HG02943 (cell line): ENCODE results near the gene RBFOX2.

ENCODE experiments used
- ATAC-seq: cut with Tn5 transposase; IDR thresholded peaks from one replicate; pipeline ENCODE4 v1.9.1; 2021; ENCODE audit warnings: mild to moderate bottlenecking, low read depth, moderate library complexity; ENCODE audit not compliant: unreplicated experiment

Gene RBFOX2

DNA sequence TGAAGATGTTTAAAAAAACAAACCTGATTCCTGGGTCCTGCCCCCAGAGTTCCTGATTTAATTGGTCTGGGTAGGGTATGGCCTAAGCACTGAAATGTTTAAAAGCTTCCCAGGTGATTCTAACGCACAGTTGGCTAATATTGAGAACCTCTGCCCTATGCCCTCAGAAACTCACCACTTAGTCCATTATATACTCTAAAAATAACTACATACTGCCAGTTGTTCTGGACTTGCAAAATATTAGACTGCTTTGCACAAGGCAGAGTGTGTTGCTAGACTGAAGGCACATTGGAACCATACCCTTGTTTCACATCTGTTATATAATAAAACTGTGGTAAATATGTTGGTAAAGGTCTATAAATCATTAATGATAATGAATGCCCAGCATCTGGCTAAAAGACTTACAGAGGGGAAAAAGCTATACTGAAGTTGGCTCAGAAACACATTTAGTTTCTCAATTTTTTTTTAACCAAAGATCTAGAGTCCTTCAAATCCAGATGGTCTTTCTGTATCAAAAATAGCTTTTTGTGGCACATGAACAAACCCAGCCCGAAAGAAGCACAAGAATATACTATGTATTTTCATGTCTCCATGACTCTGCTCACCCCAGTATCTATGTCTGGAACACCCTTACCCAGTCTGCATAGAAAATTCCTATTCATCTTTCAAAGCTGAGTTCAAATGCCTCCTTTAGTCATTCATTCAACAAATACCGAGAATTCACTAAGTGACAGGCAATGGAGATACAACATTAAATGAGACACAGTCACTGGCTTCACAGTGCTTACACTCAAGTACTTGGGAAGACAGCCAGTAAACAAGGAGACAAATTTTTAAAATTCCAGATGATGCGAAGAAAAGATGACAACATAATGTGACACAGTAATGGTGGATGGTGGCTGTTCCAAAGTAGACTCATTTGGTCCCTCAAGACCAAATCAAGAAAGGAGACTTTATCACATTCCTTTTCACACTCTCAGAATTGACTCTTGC is 44.1 kb downstream of the RBFOX2 start:
- no peak for ATAC-seq

- no peak for ATAC-seq
These were observed 46.7 kb downstream of the RBFOX2 start for GRCh38 chr22:35981900-35982299.

DNA sequence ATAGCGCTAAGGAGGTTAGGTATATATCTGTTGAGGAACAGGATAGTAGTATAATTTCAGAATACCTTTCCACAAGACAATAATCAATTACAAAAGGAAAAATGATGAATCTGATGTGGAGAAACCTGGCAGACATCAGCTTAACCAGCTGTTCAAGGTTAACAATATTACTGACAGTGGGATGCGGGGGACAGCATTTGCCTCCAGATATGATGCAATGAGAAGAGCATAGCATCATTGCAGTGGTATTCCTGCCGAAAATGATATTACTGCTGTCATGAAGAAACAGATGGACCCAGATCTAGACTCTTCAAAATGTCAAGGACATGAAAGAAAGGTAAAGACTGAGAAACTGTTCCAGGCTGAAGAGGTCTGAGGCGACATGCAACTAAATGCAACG is 49.7 kb downstream of the RBFOX2 start:
- no peak for ATAC-seq

GRCh38 chr22:35978201-35978600 is 50.4 kb downstream of the RBFOX2 start:
- no peak for ATAC-seq

DNA sequence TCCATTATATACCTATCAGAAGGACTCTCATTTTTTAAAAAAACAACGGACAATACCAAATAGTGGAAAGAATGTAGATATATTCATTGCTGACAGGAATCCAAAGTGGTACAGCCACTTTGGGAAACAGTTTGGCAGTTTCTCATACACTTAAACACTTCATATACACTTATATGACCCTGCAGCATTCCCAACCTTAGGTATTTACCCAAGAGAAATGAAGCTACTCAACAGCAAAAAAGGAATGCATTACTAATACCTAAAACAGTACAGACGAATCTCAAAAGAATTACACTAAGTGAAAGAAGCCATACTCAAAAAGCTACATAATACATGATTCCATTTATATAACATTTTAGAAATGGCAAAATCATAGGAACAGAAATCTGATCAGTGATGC is 51.5 kb downstream of the RBFOX2 start:
- ATAC-seq: no peak

- ATAC-seq: no peak
These were observed 55.2 kb downstream of the RBFOX2 start for GRCh38 chr22:35973388-35973787.

DNA sequence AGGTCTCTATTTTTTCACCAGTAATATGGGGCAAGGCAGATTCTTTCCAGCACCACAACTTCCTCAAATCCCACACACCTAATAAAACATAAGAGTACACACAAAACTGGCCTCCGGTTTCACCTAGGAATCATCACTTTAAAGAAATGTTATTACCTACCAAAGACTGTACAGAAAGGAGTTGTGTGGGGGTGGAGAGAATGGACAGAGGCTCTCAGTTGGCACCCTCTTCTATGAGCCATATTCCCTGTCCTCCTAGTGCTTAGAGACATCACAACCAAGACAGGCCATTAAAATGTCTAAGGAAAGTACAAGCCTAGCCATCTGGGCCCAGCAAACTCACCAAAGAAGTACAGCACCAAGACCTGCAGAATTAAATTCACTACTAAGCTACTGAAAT is 56.1 kb downstream of the RBFOX2 start:
- no peak for ATAC-seq

DNA sequence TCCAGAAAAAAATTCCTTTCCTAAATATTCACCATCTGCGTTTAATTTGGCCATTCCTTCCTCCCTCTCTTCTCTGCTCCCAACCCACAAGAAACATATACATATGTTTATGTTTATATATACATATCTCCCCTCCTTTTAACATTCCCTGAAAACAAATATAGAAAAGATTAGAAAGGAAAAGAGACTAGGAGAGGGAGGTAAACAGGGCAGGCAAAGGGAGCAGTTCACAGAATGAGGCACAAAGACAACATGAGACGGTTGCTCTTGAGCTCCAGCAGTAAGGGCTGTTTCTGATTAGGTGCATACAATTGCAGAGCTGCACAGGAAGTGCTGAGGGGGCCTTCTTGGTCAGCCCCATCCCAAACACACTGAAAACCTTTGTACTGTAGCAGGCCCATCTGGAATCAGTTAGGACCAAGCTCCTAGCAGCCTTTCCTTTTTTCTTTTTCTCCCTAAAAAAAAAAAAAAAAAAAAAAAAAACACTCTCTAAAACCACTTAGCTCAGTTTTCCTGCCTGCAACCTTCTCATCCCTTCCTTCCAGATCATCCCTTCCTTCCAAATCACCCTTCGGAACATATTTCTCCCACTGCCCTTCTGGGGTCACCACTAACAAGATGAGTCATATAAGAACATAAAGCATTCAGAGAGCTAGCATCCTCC is 57.0 kb downstream of the RBFOX2 start:
- no peak for ATAC-seq

DNA sequence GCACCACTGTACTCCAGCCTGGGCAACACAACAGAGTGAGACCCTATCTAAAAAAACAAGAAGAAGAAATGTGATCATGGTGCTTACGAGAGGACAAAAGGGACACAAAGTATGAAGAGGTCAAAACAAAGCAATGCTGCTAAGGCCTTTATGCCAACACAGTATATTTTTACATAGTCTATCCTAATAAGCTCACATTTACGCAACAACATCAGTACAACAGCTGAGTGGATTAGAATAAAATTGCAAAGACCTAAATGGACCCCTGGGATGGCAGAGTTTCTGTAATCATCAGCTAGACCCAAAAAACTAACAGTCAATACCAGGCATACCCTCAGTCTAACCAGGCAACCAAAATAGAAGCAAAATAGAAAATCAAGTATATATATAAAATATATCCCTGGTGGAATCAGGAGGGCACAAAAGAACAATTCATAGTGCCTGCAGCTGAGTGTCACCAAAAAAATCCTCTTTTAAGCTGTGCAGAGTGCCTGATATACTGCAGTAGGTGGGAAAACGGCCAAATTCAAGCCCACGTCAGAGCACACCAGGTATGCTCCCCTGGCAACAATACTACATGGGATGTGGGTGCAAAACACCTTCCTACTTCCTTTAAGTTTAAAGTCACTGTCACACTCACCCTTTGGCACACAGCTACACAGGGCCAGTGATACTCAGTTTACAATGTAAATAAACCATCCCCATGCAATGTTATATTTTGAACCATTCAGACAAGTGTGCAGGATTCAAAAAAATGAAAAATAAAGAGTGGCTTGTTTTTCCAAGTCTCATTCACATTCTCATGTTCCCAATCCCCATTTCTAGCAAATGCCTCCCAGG is 57.8 kb downstream of the RBFOX2 start:
- no peak for ATAC-seq

DNA sequence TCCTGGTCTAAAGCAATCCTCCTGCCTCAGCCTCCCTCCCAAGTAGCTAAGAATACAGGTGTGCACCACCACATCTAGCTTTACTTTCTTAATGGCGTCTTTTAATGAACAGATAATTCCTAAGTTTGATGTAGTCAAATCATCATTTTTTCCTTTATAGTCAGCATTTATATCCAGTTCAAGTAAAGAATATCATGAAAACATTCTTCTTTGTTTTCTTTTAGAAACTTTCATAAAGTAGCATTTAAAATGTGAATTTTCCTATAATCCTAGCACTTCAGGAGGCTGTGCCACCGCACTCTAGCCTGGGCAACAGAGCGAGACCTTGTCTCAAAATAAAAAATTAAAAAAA is 61.6 kb downstream of the RBFOX2 start:
- no peak for ATAC-seq

GRCh38 chr22:35966314-35967045 is 62.1 kb downstream of the RBFOX2 start:
- no peak for ATAC-seq

- ATAC-seq: no peak
These were observed 65.3 kb downstream of the RBFOX2 start for GRCh38 chr22:35963237-35963810.

DNA sequence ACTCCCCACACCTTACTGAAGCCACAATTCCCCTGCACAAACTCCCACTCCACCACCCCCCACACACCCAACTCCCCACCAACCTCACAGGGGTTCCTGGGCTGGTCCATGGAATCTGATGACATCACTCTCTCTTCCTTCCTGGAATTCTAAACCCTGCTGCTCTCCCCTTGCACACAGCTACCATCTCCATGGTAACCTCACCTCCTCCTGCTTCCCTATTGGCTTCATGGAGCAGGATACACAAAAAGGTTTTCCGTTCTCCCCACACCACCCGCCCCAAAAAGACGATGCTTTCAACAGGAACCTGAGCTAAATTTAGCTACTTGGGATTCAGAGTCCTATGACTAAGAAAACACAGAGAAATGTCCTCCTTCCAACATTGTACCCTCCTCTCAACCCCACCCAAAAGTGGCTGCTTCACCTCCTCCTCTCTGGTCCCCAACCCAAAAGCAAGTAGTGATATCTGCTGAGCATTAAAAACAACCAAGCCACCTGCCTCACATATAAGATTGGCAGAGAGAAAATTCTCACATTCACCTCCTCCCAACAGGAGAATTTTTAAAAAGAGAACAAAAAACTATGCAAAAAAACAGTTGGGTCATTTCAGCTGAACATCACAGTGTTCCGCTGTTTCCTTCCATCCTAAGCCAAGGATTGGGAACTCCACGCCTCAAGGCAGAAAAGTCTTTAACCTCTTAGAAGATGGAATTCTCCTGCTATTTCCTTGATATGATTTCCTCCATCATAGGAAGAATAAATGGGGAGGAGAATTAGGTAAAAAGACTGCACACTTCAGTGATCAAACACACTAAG is 66.9 kb downstream of the RBFOX2 start:
- no peak for ATAC-seq

DNA sequence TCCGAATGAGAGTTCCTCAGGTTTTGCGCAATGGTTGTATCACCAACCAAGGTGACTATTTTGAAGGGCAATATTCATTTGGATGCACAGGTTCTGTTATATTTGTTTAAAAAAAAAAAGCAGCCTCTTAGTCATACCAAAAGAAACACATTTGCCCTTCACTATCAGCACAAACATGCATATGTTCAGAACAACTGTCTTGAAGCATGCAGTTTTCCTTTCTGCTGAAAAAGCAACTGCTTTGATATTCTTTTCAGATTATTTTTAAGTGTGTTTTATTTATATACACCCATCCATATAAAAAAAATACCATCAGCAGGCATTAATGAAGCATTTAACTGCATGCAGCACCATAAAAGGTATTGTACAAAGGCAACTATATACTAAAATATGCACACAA is 67.8 kb downstream of the RBFOX2 start:
- ATAC-seq: no peak

DNA sequence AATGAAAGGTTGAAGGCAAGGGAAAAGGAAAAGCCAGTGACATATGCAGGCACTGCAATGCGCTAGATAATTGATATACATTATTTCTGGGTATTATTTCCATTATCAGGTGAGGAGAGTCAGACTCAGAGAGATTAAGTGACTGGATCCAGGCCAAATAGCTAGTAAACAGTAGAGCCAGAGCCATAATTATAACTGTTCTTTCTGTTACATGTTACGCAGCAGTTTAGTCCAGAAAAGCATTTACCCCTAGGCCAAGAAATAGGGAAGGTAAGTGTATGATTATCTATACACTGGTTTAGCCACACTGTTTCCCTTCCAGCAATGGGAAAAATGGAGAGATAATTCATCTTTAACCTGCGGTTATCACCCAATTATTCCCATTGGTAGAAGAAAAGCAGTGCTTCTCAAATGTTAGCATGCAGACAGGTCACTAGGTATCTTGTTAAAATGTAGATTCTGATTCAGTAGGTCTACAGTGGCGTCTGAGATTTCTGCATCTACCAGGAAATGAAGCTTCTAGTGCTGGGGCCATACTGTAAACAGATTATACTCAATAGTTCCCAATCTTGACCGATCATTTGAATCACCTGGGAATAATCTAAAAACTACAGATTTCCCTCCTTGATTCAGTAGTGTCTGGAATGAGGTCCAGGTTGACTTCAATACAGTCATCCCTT is 69.4 kb downstream of the RBFOX2 start:
- ATAC-seq: no peak

GRCh38 chr22:35958334-35958733 is 70.3 kb downstream of the RBFOX2 start:
- no peak for ATAC-seq

DNA sequence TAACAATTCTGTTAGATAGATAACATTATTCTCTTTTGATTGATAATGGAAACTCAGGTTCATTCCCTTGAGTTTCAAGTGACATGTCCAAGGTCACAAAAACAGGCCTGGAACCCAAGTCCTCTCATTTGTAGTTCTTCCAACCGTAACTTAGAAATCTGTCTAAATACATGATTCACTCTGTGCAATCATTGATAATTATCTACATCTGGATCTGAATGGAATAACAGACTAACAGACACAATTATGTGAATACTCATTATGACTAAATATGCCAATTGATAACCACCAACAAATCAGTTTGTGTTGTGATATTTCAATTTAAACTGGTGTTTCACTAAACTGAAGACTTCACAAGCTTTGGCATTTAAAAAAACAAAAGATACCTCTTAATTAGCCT is 71.0 kb downstream of the RBFOX2 start:
- ATAC-seq: no peak

- ATAC-seq: no peak
These were observed 71.8 kb downstream of the RBFOX2 start for GRCh38 chr22:35956850-35957249.

DNA sequence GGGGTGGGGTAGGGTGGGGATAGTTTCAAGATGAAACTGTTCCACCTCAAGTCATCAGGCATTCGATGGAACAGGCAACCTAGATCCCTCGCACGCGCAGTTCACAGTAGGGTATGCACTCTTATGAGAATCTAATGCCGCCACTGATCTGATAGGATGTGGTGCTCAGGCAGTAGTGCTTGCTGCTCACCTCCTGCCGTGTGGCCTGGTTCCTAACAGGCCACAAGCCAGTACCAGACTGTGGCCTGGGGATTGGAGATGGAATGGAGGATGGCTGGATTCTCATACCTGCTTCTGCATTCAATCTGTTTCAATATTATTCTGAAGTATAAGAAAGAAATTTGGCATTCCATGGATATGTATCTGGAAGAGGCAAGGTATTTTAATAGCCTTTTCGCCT is 73.1 kb downstream of the RBFOX2 start:
- ATAC-seq: no peak
